ENCODE measurements around the gene SLFN11. TPM values are rescaled to one million over a fixed set of nuclear protein-coding genes. Genes with fewer than 3 reads are reported as not detected.
"Not testable (repeated sequence)": the region's sequence is repeated elsewhere in the genome, so short reads cannot be mapped to it uniquely, and the experiment has no call there.

SLFN11 gene
- total RNA-seq, 1 donor from 2014 or later, result 34.1 TPM

DNA sequence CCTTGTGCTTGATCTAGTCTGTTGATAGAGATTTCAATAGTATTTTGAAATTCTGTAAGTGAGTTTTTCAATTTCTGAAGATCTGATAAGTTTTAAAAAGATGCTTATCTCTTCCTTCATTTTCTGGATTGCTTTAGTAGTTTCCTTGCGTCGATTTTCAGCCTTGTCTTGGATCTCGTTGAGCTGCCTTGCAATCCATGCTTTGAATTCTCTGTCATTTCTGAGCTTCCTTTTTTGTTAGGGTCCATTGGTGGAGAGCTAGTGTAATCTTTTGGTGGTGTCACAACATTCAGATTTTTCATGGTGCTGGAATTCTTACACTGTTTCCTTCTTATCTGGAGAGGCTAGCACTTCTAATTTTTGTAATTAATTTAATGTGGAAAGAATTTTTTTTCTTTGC lies 61.1 kb downstream of the SLFN11 start:
- Mint-ChIP-seq H3K4me3 (no peak overlapping the region), H3K9me3 (peaks cover 6% of the 10 kb centered on the region), H3K4me1 (peaks cover 27% of the 10 kb centered on the region), H3K27me3 (ENCODE audit: low read depth) (peaks cover 35% of the 10 kb centered on the region), H3K36me3 (no peaks in the 10 kb centered on the region), H3K27ac (no peak overlapping the region)
- no peak for DNase-seq (ENCODE audit: low spot score in 2 of 2, unreplicated experiment in 2 of 2)
- TF ChIP-seq, protein P1, sequence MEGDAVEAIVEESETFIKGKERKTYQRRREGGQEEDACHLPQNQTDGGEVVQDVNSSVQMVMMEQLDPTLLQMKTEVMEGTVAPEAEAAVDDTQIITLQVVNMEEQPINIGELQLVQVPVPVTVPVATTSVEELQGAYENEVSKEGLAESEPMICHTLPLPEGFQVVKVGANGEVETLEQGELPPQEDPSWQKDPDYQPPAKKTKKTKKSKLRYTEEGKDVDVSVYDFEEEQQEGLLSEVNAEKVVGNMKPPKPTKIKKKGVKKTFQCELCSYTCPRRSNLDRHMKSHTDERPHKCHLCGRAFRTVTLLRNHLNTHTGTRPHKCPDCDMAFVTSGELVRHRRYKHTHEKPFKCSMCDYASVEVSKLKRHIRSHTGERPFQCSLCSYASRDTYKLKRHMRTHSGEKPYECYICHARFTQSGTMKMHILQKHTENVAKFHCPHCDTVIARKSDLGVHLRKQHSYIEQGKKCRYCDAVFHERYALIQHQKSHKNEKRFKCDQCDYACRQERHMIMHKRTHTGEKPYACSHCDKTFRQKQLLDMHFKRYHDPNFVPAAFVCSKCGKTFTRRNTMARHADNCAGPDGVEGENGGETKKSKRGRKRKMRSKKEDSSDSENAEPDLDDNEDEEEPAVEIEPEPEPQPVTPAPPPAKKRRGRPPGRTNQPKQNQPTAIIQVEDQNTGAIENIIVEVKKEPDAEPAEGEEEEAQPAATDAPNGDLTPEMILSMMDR (IDR thresholded peaks at IDR 0.05; ENCODE audit: unreplicated experiment), result no peak

DNA sequence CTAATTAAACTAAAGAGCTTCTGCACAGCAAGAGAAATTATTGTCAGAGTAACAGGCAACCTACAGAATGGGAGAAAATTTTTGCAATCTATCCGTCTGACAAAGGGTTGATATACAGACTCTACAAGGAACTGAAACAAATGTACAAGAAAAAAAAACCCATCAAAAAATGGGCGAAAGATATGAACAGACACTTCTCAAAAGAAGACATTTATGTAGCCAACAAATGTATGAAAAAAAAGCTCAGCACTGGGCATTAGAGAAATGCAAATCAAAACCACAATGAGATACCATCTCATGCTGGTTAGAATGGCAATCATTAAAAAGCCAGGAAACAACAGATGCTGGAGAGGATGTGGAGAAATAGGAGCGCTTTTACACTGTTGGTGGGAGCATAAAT lies 64.1 kb downstream of the SLFN11 start:
- H3K27ac Mint-ChIP-seq; H3K36me3 Mint-ChIP-seq; DNase-seq (ENCODE audit: low spot score in 2 of 2, unreplicated experiment in 2 of 2); H3K4me3 Mint-ChIP-seq; H3K9me3 Mint-ChIP-seq: not testable (repeated sequence)
- Mint-ChIP-seq H3K27me3 (ENCODE audit: low read depth) (peaks cover 36% of the 10 kb centered on the region), H3K4me1 (peaks cover 22% of the 10 kb centered on the region)

Other genes with a start within 250 kb of the SLFN11 start
- gene NLE1, start 231.3 kb downstream of the SLFN11 start, total RNA-seq, result 22.4 to 23.8 TPM (median 22.9 TPM) in 3 replicates
- not detected in 3 replicates for gene UNC45B, start 225.8 kb downstream of the SLFN11 start, total RNA-seq
- not detected in 3 replicates for gene SLC35G3, start 179.2 kb downstream of the SLFN11 start, total RNA-seq
- gene SLFN5, start 130.5 kb downstream of the SLFN11 start, total RNA-seq, result 46.2 to 50.0 TPM (median 46.9 TPM) in 3 replicates
- 18.4 to 19.5 TPM (median 18.8 TPM) in 3 replicates for gene SLFN12, start 58.9 kb upstream of the SLFN11 start, total RNA-seq
- gene SLFN13, start 75.1 kb upstream of the SLFN11 start, total RNA-seq, result 23.1 to 24.7 TPM (median 23.7 TPM) in 3 replicates
- gene SLFN12L, start 164.1 kb upstream of the SLFN11 start, total RNA-seq, result 0.09 to 0.18 TPM (median 0.09 TPM) in 3 replicates
- gene SLFN14, start 187.2 kb upstream of the SLFN11 start, total RNA-seq, result not detected in 3 replicates
- 5.0 to 7.5 TPM (median 5.1 TPM) in 3 replicates for gene PEX12, start 204.9 kb upstream of the SLFN11 start, total RNA-seq
- gene AP2B1, start 213.7 kb upstream of the SLFN11 start, total RNA-seq, result 155 to 158 TPM (median 155 TPM) in 3 replicates

All from mesothelial cell of epicardium (in vitro differentiated cells).